Activated naive CD4-positive, alpha-beta T cell treated with anti-CD3 and anti-CD28 coated beads, Interleukin-2, amount 50 U/mL, for 16 hours (primary cell): Measurements from ENCODE around the gene VAPB.
A peak's percentile ranks its signal among the peaks of the same experiment; 100 is the strongest.
"Not testable (repeated sequence)": the region's sequence is repeated elsewhere in the genome, so short reads cannot be mapped to it uniquely, and the experiment has no call there.

Experiments
- DNase-seq: peaks from one replicate; pipeline ENCODE4 v3.0.0-alpha.2; 2020

Gene VAPB

DNA sequence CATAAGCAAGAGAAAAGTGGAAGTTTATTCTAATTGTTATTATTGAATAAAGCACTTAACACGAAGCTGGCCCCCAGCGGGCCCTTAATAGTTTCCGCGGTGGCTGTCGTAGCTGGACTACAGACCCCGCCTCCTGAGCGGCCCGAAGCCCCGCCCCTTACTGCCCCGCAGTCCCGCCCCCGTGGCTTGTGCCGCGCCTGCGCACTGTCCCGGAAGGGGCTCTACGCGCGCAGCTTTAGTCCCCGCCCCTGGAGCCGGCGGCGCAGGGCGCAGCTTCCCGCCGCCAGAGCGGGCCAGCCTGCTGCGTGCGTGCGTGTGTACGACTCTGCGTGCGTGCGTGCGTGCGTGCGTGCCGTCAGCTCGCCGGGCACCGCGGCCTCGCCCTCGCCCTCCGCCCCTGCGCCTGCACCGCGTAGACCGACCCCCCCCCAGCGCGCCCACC is at the start of gene VAPB:
Gene VAPB (plus strand): TSS at position 348 of the 442 bp plus-strand sequence. CDS start 231 bp downstream, outside the sequence.
- DNase-seq = peak; percentile 95

- DNase-seq = no peak
Measured at GRCh38 chr20:58339741-58340140, 49.3 kb upstream of the VAPB start.

DNA sequence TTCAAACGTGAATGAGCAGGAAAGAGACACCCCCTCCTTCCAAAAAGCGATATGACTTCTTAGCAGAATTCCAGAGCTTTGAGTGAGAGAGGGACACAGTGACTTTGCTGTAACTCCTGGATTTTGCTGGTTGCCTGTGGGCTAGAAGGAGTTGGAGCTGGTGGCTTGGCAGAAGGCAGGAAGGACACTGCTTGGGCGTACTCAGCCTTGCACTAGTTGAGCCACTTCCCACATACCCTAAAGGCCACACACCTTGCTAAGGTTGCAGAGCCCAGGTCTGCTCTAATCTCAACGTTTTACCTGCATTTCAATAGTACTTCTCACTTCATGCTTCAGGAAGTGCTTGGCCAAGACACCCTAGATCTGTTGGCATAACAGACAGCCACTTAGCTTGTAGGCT is 48.9 kb upstream of the VAPB start:
- DNase-seq = no peak

GRCh38 chr20:58340853-58341252 is 48.2 kb upstream of the VAPB start:
- no peak for DNase-seq

DNA sequence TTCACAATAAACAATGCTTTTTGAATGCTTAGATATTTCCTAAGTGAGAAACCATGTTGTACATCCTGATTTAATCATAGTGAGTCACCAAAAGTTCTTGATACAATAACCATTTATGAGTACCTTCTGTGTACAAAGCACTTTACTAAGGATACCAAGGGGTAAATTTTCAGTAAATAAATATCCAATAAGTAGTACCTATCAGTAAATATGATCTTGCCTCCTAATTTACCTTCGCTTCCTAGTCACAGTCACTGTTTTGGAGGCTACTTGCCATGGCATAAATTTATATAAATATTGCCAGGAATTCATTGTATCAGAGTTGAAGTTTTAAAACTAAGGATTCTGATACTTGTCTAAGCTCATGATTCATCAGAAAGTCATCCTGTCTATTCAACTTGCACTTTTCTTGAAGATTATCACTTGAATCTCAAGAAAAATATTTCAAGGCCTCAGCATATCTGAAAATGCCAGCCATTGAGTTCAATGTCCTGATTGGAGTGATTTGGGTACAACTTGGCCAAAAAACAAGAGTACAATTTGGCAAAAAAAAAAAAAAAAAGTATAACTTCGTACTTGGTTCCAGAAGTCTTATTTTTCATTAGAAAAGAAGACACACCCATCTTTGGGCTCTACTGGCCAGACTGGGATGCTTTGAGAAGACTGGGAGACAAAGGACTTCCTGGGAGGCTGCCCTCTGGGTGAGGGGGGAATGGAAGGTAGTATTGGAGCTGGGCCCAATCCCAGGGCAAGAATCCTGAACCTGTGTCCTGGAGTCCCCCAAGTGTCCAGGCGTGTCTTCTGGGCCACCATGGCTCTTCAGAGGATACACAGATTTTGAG is 46.7 kb upstream of the VAPB start:
- DNase-seq = no peak

DNA sequence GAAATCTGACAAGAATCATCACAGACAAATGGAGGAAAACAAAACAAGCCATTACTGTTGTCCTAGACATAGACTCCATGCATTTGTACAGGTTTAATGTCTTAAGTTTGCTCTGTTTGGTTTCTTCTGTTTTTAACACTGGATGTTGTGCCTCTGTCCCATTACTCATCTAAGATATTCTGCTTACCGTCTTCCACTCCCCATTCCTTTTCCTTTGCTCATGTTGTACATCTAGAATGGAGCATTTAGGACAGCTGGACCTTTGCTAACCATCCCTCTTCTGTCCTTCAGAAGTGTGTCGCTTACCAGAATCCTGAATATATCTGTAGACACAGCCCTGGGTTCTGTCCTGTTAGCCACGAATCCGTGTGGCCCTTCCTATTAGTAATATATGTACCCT is 44.3 kb upstream of the VAPB start:
- DNase-seq = no peak

DNA sequence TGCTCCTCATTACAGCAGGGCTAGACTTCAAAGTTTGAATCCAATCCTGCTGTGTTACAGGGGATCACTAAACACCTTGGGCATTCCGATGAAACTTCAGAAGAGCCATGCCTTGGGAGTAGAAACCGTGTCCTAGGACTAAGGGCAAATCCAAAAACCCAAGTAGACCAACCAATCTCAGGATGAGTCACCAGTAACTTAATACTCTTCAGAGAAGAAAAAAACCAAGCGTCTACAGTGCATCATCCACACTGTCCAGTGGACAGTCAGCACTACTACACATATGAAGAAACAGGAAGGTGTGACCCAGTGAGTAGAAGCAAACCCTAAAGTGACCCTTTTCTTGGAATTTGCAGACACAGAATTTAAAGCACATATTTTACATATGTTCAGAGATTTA is 39.5 kb upstream of the VAPB start:
- no peak for DNase-seq

DNA sequence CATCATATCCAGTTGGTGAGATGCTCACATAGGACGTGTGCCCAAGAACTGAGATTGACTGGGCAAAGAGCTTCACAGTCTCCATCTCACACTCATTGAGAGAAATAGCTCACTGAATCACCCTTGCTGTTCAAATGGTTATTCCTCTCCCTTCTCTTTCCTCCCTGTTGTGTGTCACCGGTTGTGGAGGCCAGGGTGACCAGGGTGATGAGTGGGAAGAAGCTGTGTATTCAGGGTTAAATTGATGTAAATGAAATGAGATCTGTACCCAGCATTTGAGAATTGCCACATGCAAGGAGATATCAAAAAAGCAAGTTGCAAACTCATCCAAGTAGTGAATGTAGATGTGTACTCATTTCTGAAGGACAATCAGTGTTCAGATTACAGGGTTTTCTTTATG is 36.6 kb upstream of the VAPB start:
- no peak for DNase-seq

- no peak for DNase-seq
Measured at GRCh38 chr20:58359441-58359840, 29.6 kb upstream of the VAPB start.

DNA sequence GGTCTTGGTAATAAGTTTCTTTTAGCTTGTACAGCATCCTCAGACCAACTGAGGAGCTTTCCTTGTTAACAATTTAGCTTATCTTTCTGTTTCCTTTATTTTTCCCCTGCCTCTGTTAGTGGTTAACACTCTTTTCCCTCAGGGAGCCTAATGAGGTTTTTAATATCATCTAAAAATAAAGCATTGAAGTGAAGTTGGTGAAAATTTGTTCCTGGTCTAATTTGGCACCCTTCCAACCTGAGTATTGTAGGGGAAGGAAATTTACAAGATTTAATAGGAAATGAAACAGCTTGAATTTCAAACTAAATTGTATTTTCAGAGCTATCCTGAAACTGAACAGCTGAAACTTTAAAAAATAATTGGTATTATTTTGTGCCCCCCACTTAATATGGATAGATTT is 28.1 kb upstream of the VAPB start:
- DNase-seq = no peak

DNA sequence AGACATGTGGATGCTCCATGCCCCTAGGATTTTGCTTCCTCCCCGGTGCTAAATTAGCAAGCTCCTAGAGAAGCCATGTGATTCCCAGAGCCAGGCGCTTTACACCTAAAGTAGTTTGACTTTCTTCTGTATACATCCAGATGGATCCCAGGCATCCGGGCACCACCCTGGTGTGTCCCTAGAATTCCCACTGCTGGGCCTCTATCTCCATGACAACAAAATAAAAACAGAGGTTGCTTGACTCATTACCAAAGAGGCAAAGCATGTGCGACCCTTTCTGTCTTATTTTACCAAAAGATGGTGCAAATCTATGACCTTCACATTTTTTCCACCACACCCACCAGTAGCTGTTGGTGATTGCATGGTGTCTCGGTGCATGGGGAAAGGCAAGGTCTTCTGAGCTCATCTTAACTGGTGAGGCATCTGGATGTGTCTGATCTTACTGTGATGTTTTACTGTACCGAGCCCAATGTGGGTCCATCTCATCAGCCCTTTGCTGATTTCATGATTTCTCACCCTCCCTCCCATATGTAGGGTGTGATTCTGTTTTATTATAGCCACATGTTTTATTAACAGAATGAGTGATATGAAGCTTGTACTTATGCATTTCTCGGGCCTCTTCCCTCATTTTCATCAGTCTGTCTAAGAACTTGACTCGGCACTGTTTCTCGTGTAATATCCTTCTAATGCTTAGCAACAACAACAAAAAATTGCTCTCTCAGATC is 27.4 kb upstream of the VAPB start:
- DNase-seq = no peak

GRCh38 chr20:58362206-58362516 is 26.9 kb upstream of the VAPB start:
- no peak for DNase-seq

DNA sequence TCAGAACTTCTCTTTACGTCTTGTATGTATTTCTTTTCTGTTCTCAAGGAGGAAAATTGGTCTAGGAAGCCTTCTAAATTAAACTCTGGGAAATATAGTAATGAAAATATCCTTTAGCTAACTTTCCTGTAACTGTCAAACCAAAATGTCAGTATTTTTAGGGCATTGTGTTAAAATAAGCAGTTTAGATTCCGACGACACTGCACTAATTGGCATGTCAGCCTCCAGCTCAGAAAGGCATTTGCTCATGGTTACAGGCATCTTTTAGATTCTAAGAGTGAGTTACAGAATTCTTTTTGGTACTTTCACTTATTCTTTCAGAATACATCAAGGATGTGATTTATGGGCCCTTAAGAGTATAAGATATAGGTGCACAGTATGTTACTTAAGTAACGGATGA is 26.1 kb upstream of the VAPB start:
- DNase-seq = no peak

DNA sequence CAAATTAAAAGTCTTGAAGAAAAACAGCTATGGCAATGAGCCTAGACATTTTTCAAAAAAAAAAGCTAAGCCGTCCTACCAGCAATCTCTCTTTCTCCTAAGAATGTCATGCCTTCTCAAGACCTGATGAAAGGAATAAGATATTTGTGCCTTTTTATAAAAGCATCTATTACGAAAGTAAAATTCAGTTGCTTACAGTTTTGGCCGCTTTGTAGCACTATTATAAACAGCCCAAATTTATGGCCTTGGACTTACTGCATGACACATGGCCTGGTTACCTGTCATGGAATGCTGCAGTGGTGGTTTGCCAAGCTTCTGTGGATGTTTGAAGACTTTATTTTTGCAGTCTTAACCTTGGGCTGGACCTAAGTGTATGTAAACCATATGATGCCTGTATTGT is 22.2 kb upstream of the VAPB start:
- no peak for DNase-seq

DNA sequence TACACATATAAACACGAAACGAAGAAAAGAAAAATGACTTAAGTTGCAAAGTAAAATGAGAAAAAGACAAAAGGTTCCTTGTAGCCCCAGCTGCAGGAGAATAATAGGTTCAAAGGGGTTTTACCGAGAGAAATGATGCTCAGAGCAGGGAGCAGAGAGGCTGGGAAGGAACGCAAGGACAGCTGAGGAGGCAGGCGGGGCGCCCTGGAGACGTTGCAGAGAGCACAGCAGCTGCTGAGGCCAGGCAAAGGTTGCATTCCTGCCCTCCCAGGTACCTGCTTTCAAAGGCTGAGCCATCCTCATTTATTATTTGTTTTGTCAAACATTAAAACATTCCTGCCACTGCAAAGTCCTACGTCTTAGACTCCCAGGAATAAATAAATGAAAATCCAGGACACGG is 16.2 kb upstream of the VAPB start:
- DNase-seq = no peak

DNA sequence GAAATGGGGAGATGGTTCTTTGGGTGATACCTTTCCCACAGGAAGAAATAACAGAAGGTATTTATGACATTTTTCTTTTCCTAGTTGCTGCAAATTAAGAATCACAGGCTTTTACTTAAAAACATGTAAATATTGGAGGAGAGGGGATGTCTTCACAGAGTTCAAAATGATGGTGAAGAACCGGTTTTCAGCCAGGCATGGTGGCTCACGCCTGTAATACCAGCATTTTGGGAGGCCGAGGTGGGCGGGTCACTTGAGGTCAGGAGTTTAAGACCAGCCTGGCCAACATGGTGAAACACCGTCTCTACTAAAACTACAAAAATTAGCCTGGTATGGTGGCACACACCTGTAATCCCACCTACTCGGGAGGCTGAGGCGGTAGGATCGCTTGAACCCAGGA is 15.7 kb upstream of the VAPB start:
- DNase-seq = not testable (repeated sequence)

- no peak for DNase-seq
Measured at GRCh38 chr20:58374027-58374850, 14.8 kb upstream of the VAPB start.

- no peak for DNase-seq
Measured at GRCh38 chr20:58374906-58375758, 13.9 kb upstream of the VAPB start.

DNA sequence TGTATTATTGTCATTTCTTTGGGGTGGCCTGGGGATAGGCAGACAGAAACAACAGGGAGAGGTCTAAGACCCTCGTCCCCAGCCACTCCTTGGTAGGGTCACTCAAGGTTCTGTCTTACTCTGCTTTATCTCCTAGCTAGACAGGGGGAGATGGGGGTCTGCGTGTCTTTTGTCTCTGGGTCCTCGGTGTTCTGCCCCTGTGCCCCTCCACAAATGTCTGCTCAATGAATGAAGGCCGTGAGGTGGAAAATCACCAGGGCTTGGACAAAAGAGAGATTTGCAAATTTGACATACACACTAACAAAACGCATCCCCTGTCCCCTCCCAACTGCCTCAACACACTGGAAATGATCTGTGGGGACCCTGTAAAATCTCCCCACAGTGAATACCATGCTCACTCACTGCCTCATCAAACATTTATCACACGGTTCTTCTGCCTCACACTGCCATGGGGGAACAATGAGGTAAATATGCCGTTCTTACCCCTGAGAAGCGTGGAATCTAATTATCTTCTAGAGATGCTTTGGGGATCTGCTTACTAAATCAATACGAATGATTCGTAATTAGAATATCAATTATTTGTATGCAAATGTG is 13.2 kb upstream of the VAPB start:
- DNase-seq = no peak

DNA sequence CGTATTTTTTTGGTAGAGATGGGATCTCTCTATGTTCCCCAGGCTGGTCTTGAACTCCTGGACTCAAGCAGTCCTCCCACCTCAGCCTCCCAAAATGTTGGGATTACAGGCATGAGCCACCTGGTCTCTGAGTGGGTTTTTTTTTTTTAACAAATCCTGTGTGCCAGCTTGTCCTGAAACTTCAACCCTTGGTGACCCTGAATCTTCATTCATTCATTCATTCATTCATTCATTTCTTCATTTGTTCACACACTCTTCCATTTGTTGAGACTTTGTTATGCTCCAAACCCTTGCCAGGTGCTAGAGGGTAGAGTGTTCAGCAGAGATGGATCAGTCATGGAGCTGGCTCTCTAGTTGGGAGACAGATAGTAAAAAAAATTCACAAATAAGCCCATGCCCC is 12.0 kb upstream of the VAPB start:
- no peak for DNase-seq

DNA sequence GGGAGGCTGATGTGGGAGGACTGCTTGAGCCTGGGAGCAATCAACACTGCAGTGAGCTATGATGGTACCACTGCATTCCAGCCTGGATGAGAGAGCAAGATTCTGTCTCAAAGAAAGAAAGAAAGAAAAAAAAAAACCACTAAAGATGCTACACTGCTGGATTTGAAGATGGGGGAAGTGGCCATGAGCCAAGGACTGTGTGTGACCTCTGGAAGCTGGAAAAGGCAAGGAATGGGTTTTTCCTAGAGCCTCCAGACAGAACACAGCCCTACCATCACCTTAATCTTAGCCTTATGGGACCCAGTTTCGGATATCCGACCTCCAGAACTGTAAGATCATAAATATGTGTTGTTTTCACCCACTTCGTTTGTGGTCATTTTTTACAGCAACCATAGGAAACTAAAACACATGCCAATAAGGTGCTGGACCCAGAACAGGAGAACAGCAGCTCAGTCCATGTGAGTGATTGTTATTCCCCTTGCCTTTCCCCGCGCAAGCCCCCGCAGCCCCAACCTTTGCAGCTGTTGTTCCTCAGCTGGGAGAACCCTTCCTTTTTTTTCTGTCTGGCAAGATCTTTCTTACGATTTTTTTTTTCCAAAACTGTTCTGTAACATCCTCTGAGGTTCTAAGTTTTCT is 11.1 kb upstream of the VAPB start:
- DNase-seq = no peak

DNA sequence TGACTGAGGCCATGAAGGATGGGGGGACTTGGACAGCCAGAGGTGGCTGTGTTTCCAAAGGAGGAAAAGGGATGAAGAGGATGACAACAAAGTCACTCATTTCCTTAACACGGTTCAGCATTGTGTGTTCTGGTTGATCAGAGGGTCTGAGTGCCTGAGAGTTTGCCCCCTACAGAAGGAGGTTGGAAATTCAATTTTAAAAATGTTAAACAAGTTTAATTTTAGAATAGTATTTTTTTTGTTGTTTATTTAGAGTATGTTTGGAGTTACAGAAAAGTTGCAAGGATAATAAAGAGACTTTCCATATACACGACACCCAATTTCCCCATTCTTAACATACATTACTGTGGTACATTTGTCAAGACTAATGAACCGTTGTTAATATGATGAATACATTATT is 10.3 kb upstream of the VAPB start:
- DNase-seq = no peak
